AG20443 (cell line): ENCODE data around the gene AP4M1.
A peak's percentile ranks its signal among the peaks of the same experiment; 100 is the strongest.

Source experiments
- DNase-seq: peaks from one replicate; pipeline ENCODE4 v3.0.0; 2012; ENCODE audit warnings: low spot score, mixed read lengths

AP4M1 gene

GRCh38 chr7:100157334-100158228 lies 56.1 kb downstream of the AP4M1 start:
- peak; percentile 67 for DNase-seq
